IMR-90 (cell line): Measurements from ENCODE around the gene LRRIQ4. TPM values are rescaled to one million over a fixed set of nuclear protein-coding genes. Genes with fewer than 3 reads are reported as not detected.

Experiments
- ATAC-seq: fragments of 200-7000 bp; cut with Tn5 transposase; 2 replicates; pipeline ENCODE4 v1.9.1; 2020; ENCODE audit warnings: low read depth, mild to moderate bottlenecking, moderate library complexity
- BruUV-seq: library from RNA; stranded (reverse); fragments of 400-500 nt; replicated peaks from 2 replicates; lab custom pipeline; 2021; lab: Mats Ljungman, UMichigan
- CTCF ChIA-PET: fragments of 300-600 bp; formaldehyde crosslinking; extraction: SDS; loops from one replicate; lab custom pipeline; 2021; ENCODE audit warnings: antibody characterized with exemption; lab: Yijun Ruan, JAX
- POLR2A ChIA-PET: fragments of 300-600 bp; sonication (Branson Sonifier 250); formaldehyde crosslinking; loops from one replicate; lab custom pipeline; 2022; ENCODE audit warnings: antibody characterized with exemption; ENCODE audit not compliant: unreplicated experiment; lab: Charles Lee
- DNase-seq: peaks from one replicate; pipeline ENCODE4 v3.0.0; 2013
- H2AFZ ChIP-seq: replicated peaks from 2 replicates; pipeline ENCODE3; 2013; ENCODE audit warnings: low read length, mild to moderate bottlenecking; ENCODE audit not compliant: poor library complexity
- H2AK5ac ChIP-seq: 2 replicates; pipeline ENCODE4 v1.6.1; 2013; ENCODE audit warnings: low read depth, low read length, inconsistent platforms
- H2AK9ac ChIP-seq: replicated peaks from 2 replicates; pipeline ENCODE3; 2013; ENCODE audit warnings: mild to moderate bottlenecking, low read depth, low read length, moderate library complexity; ENCODE audit not compliant: poor library complexity
- H2BK120ac ChIP-seq: 2 replicates; pipeline ENCODE4 v1.6.1; 2013; ENCODE audit warnings: low read depth, low read length, inconsistent platforms
- H2BK15ac ChIP-seq: 3 replicates; pipeline ENCODE4 v1.6.1; 2013; ENCODE audit warnings: low read depth, low read length, inconsistent platforms
- H2BK20ac ChIP-seq: 2 replicates; pipeline ENCODE4 v1.6.1; 2013; ENCODE audit warnings: low read depth, mild to moderate bottlenecking, inconsistent platforms, low read length, moderate library complexity
- H2BK5ac ChIP-seq: 2 replicates; pipeline ENCODE4 v1.6.1; 2013; ENCODE audit warnings: mild to moderate bottlenecking, low read depth, low read length, inconsistent platforms; ENCODE audit not compliant: poor library complexity, severe bottlenecking
- H3K14ac ChIP-seq: replicated peaks from 2 replicates; pipeline ENCODE4 v1.6.1; 2013; ENCODE audit warnings: low read depth, low read length, inconsistent platforms
- H3K18ac ChIP-seq: 2 replicates; pipeline ENCODE4 v1.6.1; 2013; ENCODE audit warnings: low read depth, low read length, control low read depth
- H3K23ac ChIP-seq: 2 replicates; pipeline ENCODE4 v1.6.1; 2013; ENCODE audit warnings: low read depth, low read length, inconsistent platforms
- H3K27ac ChIP-seq: 2 replicates; pipeline ENCODE4 v1.5.1; 2013; ENCODE audit warnings: mild to moderate bottlenecking, control low read depth, low read length; ENCODE audit not compliant: insufficient read depth
- H3K27me3 ChIP-seq: 2 replicates; pipeline ENCODE4 v1.6.1; 2013; ENCODE audit warnings: low read length; ENCODE audit not compliant: control insufficient read depth, insufficient read depth
- H3K36me3 ChIP-seq: 2 replicates; pipeline ENCODE4 v1.6.1; 2013; ENCODE audit warnings: low read length, mixed read lengths; ENCODE audit not compliant: control insufficient read depth, insufficient read depth
- H3K4ac ChIP-seq: 2 replicates; pipeline ENCODE4 v1.6.1; 2013; ENCODE audit warnings: low read depth, low read length, inconsistent platforms
- H3K4me1 ChIP-seq: 2 replicates; pipeline ENCODE4 v1.6.1; 2013; ENCODE audit warnings: low read length, mixed read lengths; ENCODE audit not compliant: control insufficient read depth, insufficient read depth
- H3K4me2 ChIP-seq: 2 replicates; pipeline ENCODE4 v1.6.1; 2013; ENCODE audit warnings: low read depth, mild to moderate bottlenecking, control low read depth, low read length, moderate library complexity
- H3K4me3 ChIP-seq: 2 replicates; pipeline ENCODE4 v1.5.1; 2013; ENCODE audit warnings: low read depth, mild to moderate bottlenecking, control low read depth, low read length, moderate library complexity; ENCODE audit not compliant: insufficient read depth
- H3K56ac ChIP-seq: 2 replicates; pipeline ENCODE4 v1.6.1; 2013; ENCODE audit warnings: low read length, inconsistent platforms; ENCODE audit not compliant: insufficient read depth; ENCODE audit errors: extremely low read depth
- H3K79me1 ChIP-seq, 2 experiments: 2 replicates each; pipeline ENCODE4 v1.6.1; 2013; ENCODE audit warnings: low read length in 2 of 2, inconsistent platforms in 1 of 2, low read depth in 1 of 2
- H3K9ac ChIP-seq: 2 replicates; pipeline ENCODE4 v1.6.1; 2013; ENCODE audit warnings: low read depth, low read length, control low read depth
- H3K9me1 ChIP-seq: 2 replicates; pipeline ENCODE4 v1.6.1; 2013; ENCODE audit warnings: low read length, inconsistent platforms; ENCODE audit not compliant: insufficient read depth
- H3K9me3 ChIP-seq: 2 replicates; pipeline ENCODE4 v1.6.1; 2013; ENCODE audit warnings: low read length; ENCODE audit not compliant: control insufficient read depth, insufficient read depth
- H4K20me1 ChIP-seq: 2 replicates; pipeline ENCODE4 v1.6.1; 2013; ENCODE audit warnings: low read length, inconsistent platforms; ENCODE audit not compliant: insufficient read depth
- H4K5ac ChIP-seq: 2 replicates; pipeline ENCODE4 v1.6.1; 2013; ENCODE audit warnings: mild to moderate bottlenecking, low read depth, low read length, control low read depth
- H4K8ac ChIP-seq, 2 experiments: 2 replicates each; pipeline ENCODE4 v1.6.1; 2013; ENCODE audit warnings: low read depth in 2 of 2, low read length in 2 of 2, control low read depth in 1 of 2, inconsistent platforms in 1 of 2
- H4K91ac ChIP-seq: 2 replicates; pipeline ENCODE4 v1.6.1; 2013; ENCODE audit warnings: low read depth, low read length, inconsistent platforms; ENCODE audit not compliant: insufficient read depth
- BHLHE40 ChIP-seq: fragments of 150-350 bp; IDR thresholded peaks from 2 replicates; pipeline ENCODE4 v1.6.1; 2016; ENCODE audit warnings: mild to moderate bottlenecking, low read depth, low read length
- CEBPB ChIP-seq: IDR thresholded peaks from 2 replicates; pipeline ENCODE4 v1.6.1; 2012; ENCODE audit warnings: low read depth, low read length, improper control_type of control experiment
- CHD1 ChIP-seq: IDR thresholded peaks from 2 replicates; pipeline ENCODE4 v1.6.1; 2012; ENCODE audit warnings: low read depth, low read length, improper control_type of control experiment
- CTCF ChIP-seq: conservative IDR thresholded peaks from 2 replicates; pipeline ENCODE4 v1.5.1; 2012; ENCODE audit warnings: mild to moderate bottlenecking, low read depth, low read length, improper control_type of control experiment
- ELK1 ChIP-seq: fragments of 150-350 bp; IDR thresholded peaks from 2 replicates; pipeline ENCODE4 v1.6.1; 2016; ENCODE audit warnings: low read depth, mild to moderate bottlenecking, low read length, moderate library complexity, borderline replicate concordance
- FOS ChIP-seq: fragments of 150-350 bp; IDR thresholded peaks from 2 replicates; pipeline ENCODE4 v1.6.1; 2016; ENCODE audit warnings: low read depth, low read length
- MAFK ChIP-seq: IDR thresholded peaks from 2 replicates; pipeline ENCODE4 v1.6.1; 2012; ENCODE audit warnings: low read depth, low read length, improper control_type of control experiment
- MAZ ChIP-seq: IDR thresholded peaks from 2 replicates; pipeline ENCODE4 v1.6.1; 2012; ENCODE audit warnings: low read depth, mild to moderate bottlenecking, low read length, improper control_type of control experiment, moderate library complexity, borderline replicate concordance
- MXI1 ChIP-seq: IDR thresholded peaks from 2 replicates; pipeline ENCODE4 v1.6.1; 2012; ENCODE audit warnings: low read depth, mild to moderate bottlenecking, low read length, moderate library complexity, borderline replicate concordance
- NFE2L2 ChIP-seq: fragments of 150-350 bp; IDR thresholded peaks from 2 replicates; pipeline ENCODE4 v1.6.1; 2016; ENCODE audit warnings: low read depth, mild to moderate bottlenecking, low read length
- POLR2A ChIP-seq: IDR thresholded peaks from 2 replicates; pipeline ENCODE4 v1.6.1; 2012; ENCODE audit warnings: mild to moderate bottlenecking, low read depth, low read length
- RAD21 ChIP-seq: IDR thresholded peaks from 2 replicates; pipeline ENCODE4 v1.6.1; 2012; ENCODE audit warnings: low read length, improper control_type of control experiment
- RCOR1 ChIP-seq: IDR thresholded peaks from 2 replicates; pipeline ENCODE4 v1.6.1; 2012; ENCODE audit warnings: mild to moderate bottlenecking, low read length, improper control_type of control experiment; ENCODE audit not compliant: insufficient replicate concordance
- RFX5 ChIP-seq: IDR thresholded peaks from 2 replicates; pipeline ENCODE4 v1.8.0; 2012; ENCODE audit warnings: low read depth, mild to moderate bottlenecking, low read length, moderate library complexity
- SMC3 ChIP-seq: fragments of 150-350 bp; IDR thresholded peaks from 2 replicates; pipeline ENCODE4 v1.6.1; 2016; ENCODE audit warnings: low read depth, mild to moderate bottlenecking, antibody characterized with exemption, low read length, moderate library complexity
- USF2 ChIP-seq: fragments of 150-350 bp; IDR thresholded peaks from 2 replicates; pipeline ENCODE4 v1.6.1; 2017; ENCODE audit warnings: mild to moderate bottlenecking, antibody characterized with exemption, low read length, low read depth
- WGBS, 2 experiments: methylation state at CpG; one replicate each; pipeline versions ENCODE4 v1.1.5 to v1.1.7; 2013; ENCODE audit warnings: missing lambda C conversion rate in 2 of 2; ENCODE audit not compliant: insufficient read length in 1 of 2; ENCODE audit errors: extremely low coverage in 2 of 2; 5-methylcytosine and 5-hydroxymethylcytosine counted together
- dilution Hi-C: fragments of 300-500 bp; cut with HindIII; formaldehyde crosslinking; loops from one replicate; pipeline ENCODE4 v1.14.3; 2018; ENCODE audit warnings: low sequenced_read_pairs; ENCODE audit not compliant: unreplicated experiment
- in situ Hi-C: fragments of 300-500 bp; cut with MboI; formaldehyde crosslinking; loops from 3 replicates; pipeline ENCODE4 v1.14.3; 2019; ENCODE audit warnings: low sequenced_read_pairs, inconsistent platforms, mixed read lengths
- intact Hi-C: fragments of 100-400 bp; cut with micrococcal nuclease; formaldehyde crosslinking; loops from 2 replicates; pipeline ENCODE4 v1.10.0; 2022
- polyA plus RNA-seq, 3 experiments: library from polyadenylated mRNA; depleted of rRNA; stranded (reverse); fragments of >200 nt; gene quantifications; 2 replicates each; pipeline ENCODE4 v1.2.3, GENCODE V29; 2012; ENCODE audit warnings: low replicate concordance in 1 of 3
- total RNA-seq: library from RNA; depleted of rRNA; stranded (reverse); fragments of >200 nt; gene quantifications from 2 replicates; pipeline ENCODE4 v1.2.3, GENCODE V29; 2012

The LRRIQ4 gene
- total and polyA plus RNA-seq, 2 of the 4 experiments (the other 2 are of a cell fraction): not detected

- no peak overlapping the region; the same call in 1 of the 2 replicates for H3K4me2 ChIP-seq
Measured at GRCh38 chr3:169813278-169813677, 608 bp downstream of the LRRIQ4 start.

More at GRCh38 chr3:169813278-169813677, 608 bp downstream of the LRRIQ4 start:
- no peaks in the 10 kb centered on the region for H4K20me1 ChIP-seq
- no peak overlapping the region for H2BK20ac ChIP-seq
- H3K56ac ChIP-seq: no peak overlapping the region
- H4K91ac ChIP-seq: peak overlapping the region; percentile 48; the same call in 1 of the 2 replicates
- ChIA-PET POLR2A (no interaction called here), CTCF (no interaction called here)
- H3K27ac ChIP-seq: no peak overlapping the region
- in situ Hi-C loops: no loop called here
- peak overlapping the region; percentile 95 for H2AK9ac ChIP-seq
- H3K9ac ChIP-seq: no peak overlapping the region
- H2BK5ac ChIP-seq: no peak overlapping the region
- DNase-seq (no peak), ATAC-seq (no peak)
- no CpG with 5 or more reads among the region's 8 CpGs for WGBS, 2 experiments
- H3K79me1 ChIP-seq: peaks cover 0 to 3% of the 10 kb centered on the region in 2 experiments; a peak in 1 of 4 replicates
- no peak overlapping the region for H3K18ac ChIP-seq
- no peaks in the 10 kb centered on the region for H3K27me3 ChIP-seq
- peaks cover 6% of the 10 kb centered on the region for H3K4me1 ChIP-seq
- no peak overlapping the region for H2AK5ac ChIP-seq
- peak overlapping the region; percentile 55 for H3K14ac ChIP-seq
- H2BK120ac ChIP-seq: peak overlapping the region; percentile 33
- 0 out of 3 replicates have a peak overlapping the region, but pooled peaks have one; percentile 60 for H2BK15ac ChIP-seq
- dilution Hi-C loops: no loop called here
- peaks cover 9% of the 10 kb centered on the region for H3K9me1 ChIP-seq
- peak overlapping the region; percentile 35 for H4K5ac ChIP-seq
- H4K8ac ChIP-seq: peak overlapping the region; percentile 62 to 70; a peak in 3 of 4 replicates
- BruUV-seq: no TSS peak
- H3K36me3 ChIP-seq: no peaks in the 10 kb centered on the region
- no peaks in the 10 kb centered on the region for H3K9me3 ChIP-seq
- H3K23ac ChIP-seq: peak overlapping the region; percentile 80; the same call in 1 of the 2 replicates
- no peak overlapping the region for H3K4me3 ChIP-seq
- TF ChIP-seq NFE2L2: no peak
- TF ChIP-seq POLR2A: no peak
- no peak for TF ChIP-seq CEBPB
- TF ChIP-seq BHLHE40: no peak
- TF ChIP-seq MXI1: no peak
- TF ChIP-seq MAFK: no peak
- TF ChIP-seq ELK1: no peak
- TF ChIP-seq CTCF: no peak
- TF ChIP-seq RCOR1: no peak
- TF ChIP-seq MAZ: no peak
- TF ChIP-seq RFX5: no peak
- no peak for TF ChIP-seq CHD1
- TF ChIP-seq RAD21: no peak
- no peak for TF ChIP-seq FOS
- no peak for TF ChIP-seq SMC3
- no peak for TF ChIP-seq USF2
- intact Hi-C loops: loop anchor here (5.0 kb wide), 1 partner anchor 36 kb away; no protein-coding TSS in a partner anchor
- H2AFZ ChIP-seq: peak overlapping the region; percentile 99
- H3K4ac ChIP-seq: peak overlapping the region; percentile 63
